HFF-Myc (cell line): ENCODE results near the gene SLC1A2.

Source experiments
- DNase-seq: peaks from one replicate; pipeline ENCODE4 v3.0.0-alpha.2; 2011; ENCODE audit warnings: low read depth; ENCODE audit errors: extremely low read depth
- H3K4me3 ChIP-seq: replicated peaks from 2 replicates; pipeline ENCODE4 v1.5.1; 2011; ENCODE audit warnings: low read depth, mild to moderate bottlenecking, control low read depth, low read length
- TF ChIP-seq, protein P1 (sequence below): IDR thresholded peaks from 2 replicates; pipeline ENCODE4 v1.5.1; 2012; ENCODE audit warnings: mild to moderate bottlenecking, low read depth, low read length, control low read depth; ENCODE audit errors: missing control alignments

The SLC1A2 gene

DNA sequence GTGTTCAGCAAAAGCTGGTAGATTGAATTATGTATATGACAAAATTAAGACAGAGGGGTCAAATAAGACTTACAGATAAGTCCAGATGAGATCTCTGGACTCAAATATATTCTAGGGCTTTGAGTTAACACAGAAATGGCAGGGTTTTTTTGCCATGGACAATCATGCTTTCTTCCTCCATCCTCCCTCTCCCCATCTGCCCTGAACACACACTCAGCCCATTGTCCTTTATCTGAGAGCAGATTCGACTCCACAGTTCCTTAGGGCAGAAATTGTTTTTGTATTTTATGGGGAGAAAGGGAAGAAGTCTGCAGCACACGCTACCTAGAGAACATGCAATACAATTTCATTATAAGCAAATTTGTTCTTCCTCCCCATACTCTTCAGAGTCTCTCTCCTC lies 86.8 kb downstream of the SLC1A2 start:
- no peak overlapping the region for H3K4me3 ChIP-seq
- DNase-seq = no peak
- TF ChIP-seq, protein P1, sequence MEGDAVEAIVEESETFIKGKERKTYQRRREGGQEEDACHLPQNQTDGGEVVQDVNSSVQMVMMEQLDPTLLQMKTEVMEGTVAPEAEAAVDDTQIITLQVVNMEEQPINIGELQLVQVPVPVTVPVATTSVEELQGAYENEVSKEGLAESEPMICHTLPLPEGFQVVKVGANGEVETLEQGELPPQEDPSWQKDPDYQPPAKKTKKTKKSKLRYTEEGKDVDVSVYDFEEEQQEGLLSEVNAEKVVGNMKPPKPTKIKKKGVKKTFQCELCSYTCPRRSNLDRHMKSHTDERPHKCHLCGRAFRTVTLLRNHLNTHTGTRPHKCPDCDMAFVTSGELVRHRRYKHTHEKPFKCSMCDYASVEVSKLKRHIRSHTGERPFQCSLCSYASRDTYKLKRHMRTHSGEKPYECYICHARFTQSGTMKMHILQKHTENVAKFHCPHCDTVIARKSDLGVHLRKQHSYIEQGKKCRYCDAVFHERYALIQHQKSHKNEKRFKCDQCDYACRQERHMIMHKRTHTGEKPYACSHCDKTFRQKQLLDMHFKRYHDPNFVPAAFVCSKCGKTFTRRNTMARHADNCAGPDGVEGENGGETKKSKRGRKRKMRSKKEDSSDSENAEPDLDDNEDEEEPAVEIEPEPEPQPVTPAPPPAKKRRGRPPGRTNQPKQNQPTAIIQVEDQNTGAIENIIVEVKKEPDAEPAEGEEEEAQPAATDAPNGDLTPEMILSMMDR = no peak

DNA sequence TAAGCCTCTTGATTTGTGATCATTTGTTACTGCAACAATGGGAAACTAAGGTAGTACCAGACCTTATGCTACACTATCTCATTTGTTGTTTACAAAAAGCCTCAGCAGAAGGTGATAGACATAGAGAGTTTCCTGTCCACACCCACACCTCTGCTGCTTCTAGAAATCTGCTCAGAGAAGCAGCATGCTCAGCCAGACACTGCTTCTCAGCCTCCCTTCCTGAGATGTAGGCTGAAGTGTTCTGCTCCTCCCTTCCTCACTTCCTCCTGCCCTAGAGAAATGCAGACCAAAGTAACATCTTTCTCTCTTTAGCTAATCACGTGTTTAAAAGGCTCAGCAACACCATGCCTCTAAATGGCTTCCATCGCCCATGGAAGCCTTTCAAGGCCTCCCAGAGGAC lies 88.4 kb downstream of the SLC1A2 start:
- TF ChIP-seq, protein P1 = no peak
- no peak for DNase-seq
- H3K4me3 ChIP-seq = no peak overlapping the region

DNA sequence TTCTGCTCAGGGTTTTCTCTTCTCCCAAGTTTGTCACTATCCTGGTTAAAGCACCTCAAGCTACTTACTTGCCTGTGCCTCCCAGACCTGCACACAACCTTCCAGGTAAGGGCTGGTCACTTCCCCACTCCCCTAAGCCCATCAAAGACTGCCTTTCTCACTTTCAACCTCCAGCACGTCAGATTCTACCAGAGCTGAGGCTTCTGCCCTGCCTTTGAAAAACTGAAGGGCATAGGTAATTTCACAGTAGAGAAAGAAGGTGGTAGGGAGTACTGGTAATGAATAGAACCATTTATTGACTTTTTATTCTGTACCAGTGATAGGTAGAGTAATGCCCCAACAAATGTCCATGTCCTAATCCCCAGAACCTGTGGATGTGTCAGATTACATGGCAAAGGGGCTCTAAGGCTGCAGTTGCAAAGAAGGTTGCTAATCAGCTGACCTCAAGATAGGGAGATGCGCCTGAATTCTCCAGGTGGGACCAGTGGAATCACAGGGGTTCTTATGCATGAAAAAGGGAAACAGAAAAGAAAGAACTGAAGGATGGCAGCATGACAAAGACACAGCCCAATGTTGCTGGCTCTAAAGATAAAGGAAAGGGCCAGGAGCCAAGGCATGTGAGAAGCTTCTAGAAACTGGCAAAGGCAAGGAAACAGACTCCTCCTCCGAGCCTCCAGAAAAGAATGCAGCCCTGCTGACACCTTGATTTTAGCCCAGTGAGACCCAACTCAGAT lies 89.0 kb downstream of the SLC1A2 start:
- TF ChIP-seq, protein P1 = no peak
- H3K4me3 ChIP-seq = no peak overlapping the region
- DNase-seq = no peak

DNA sequence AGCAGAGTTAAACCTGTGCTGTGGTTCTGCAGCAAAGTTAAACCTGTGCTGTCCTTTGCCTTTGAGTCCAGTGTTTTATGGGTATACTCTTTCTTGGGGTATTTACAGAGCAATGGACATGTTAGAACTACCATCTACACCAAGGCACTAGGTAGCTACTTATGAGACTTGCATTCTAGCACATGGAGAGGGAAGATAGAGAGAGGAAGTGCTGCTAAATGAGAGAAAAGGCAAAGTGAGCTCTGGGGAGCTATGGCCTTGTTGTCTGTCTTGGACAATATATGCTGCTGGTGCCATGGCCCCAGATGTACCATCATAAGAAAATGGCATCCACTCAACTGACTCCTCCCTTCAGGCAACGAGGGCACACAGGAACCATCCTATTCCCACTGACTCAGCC lies 91.5 kb downstream of the SLC1A2 start:
- H3K4me3 ChIP-seq = no peak overlapping the region
- TF ChIP-seq, protein P1 = no peak
- DNase-seq = no peak

DNA sequence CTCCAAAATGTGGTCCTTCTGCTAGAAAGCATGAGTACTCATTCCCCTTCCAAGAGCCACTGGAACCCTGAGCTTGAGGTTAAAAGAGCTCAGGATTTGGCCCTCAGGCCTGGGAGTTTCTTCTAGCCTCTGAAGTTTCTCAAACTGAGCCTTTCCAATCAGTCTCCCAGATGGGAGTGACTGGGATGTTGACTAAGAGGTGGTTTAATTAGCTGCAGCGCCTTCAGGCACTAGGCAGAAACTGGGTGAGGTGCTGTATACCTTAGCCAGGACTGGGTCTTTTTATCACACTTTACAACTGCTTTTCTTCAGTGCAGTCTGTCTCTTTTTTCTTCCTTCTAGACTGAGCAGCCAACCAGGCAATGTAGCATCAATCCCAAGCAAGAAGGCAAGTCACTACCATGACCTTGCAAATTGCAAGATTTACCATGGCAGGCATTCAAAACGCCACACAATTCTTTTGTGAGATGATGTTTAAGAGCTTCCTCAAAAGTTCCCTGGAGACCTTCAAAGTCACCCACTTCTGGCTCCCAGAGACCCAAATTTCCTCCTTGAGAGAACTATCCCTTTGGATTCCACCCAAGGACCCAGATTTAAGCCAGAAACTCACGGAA lies 93.0 kb downstream of the SLC1A2 start:
- DNase-seq = no peak
- no peak overlapping the region for H3K4me3 ChIP-seq
- TF ChIP-seq, protein P1 = no peak

DNA sequence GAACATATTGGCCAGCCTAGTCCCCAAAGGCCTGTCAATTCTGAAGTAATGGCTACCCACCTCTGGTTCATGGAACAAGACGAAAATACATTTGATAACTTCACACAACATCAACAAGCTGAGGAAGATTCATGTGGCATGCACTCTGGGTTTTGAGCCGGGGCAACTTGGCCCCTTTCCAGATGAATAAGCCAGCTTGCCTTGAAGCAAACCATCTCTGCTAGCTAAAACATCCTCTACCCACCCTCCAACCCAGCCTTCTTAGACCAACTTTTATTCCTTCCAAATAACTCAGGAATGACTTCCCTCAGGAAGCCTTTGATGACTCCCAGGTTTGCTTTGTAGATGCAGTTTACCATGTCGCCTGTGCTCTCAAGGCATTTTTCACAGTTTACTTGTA lies 94.4 kb downstream of the SLC1A2 start:
- DNase-seq = no peak
- TF ChIP-seq, protein P1 = no peak

More for the DNA sequence above, 94.4 kb downstream of the SLC1A2 start:
- no peak overlapping the region for H3K4me3 ChIP-seq
